ENCODE results near the gene S1PR4. TPM values are rescaled to one million over a fixed set of nuclear protein-coding genes. Genes with fewer than 3 reads are reported as not detected.

Gene S1PR4
- total and polyA plus RNA-seq, 9 of the 15 experiments (the other 6 are each of a cell fraction or from before 2014, with no cell fraction given): 0.27 TPM; not detected in 8

DNA sequence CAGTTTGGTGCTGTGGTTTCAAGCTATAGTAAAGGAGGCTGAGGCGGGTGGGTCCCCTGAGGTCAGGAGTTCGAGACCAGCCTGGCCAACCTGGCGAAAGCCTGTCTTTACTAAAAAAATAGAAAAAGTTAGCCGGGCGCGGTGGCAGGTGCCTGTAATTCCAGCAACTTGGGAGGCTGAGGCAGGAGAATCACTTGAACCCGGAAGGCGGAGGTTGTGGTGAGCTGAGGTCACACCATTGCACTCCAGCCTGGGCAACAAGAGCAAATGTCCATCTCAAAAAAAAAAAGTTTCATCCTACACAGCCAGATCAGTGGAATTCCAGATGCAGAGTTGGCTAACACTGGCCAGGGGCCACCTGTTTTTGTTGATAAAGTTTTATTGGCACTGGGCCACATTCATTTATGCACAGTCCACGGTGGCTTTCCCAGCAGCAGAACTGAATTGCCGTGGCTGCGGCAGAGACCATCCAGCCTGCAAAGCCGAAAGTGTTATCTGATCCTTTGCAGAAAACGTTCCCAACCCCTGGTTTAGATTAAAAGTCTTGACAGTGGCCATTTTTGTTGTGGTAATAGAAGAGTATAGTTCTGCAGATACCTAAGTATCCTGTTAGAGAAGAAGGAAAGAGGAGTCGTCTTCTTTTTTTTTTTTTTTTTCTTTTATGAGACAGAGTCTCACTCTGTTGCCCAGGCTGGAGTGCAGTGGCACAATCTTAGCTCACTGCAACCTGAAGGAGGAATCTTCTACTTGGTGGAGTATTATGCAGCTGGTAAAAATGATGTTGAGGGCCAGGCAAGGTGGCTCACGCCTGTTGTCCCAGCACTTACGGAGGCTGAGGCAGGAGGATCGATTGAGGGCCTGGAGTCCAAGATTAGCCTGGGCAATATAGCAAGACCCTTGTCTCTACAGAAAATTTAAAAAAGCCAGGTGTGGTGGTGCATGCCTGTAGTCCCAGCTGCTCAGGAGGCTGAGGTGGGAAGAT is 15.8 kb downstream of the S1PR4 start (continued):
- no peak for TF ChIP-seq ZNF507 (tag; conservative IDR thresholded peaks at IDR 0.05)
- TF ChIP-seq IRF1 (CRISPR knock-in tag; IDR thresholded peaks at IDR 0.05; ENCODE audit: borderline replicate concordance): no peak
- no peak for TF ChIP-seq XRCC3 (IDR thresholded peaks at IDR 0.05)
- no peak for TF ChIP-seq U2AF2 (optimal IDR thresholded peaks at IDR 0.05; ENCODE audit: low read depth, low read length)
- no peak for TF ChIP-seq RHOXF2B (CRISPR knock-in tag; conservative IDR thresholded peaks at IDR 0.05)
- 0 out of 2 replicates have a peak, but pooled peaks have one; percentile 22 for TF ChIP-seq PTBP1 (IDR thresholded peaks at IDR 0.05; ENCODE audit: low read depth, low read length)
- no peak for TF ChIP-seq SNRNP70 (optimal IDR thresholded peaks at IDR 0.05; ENCODE audit: low read depth, low read length)
- TF ChIP-seq STAT5B (CRISPR knock-in tag; IDR thresholded peaks at IDR 0.05): no peak

All from K562 (cell line).